Neuronal stem cell (in vitro differentiated cells): ENCODE measurements around the gene NR1H4.

Source experiments
- DNase-seq: peaks from one replicate; pipeline ENCODE4 v3.0.0-alpha.2; 2013; ENCODE audit warnings: low spot score
- H2AFZ ChIP-seq: one replicate; pipeline ENCODE4 v1.6.1; 2013; ENCODE audit warnings: mild to moderate bottlenecking, low read length, inconsistent platforms
- H2AK5ac ChIP-seq: 2 replicates; pipeline ENCODE4 v1.6.1; 2013; ENCODE audit warnings: low read depth, mild to moderate bottlenecking, inconsistent platforms, low read length, moderate library complexity, mixed read lengths
- H2BK120ac ChIP-seq: 2 replicates; pipeline ENCODE4 v1.6.1; 2013; ENCODE audit warnings: low read depth, mild to moderate bottlenecking, inconsistent platforms, low read length, moderate library complexity, mixed read lengths
- H2BK12ac ChIP-seq: one replicate; pipeline ENCODE4 v1.6.1; 2013; ENCODE audit warnings: low read length, inconsistent platforms
- H2BK15ac ChIP-seq: 2 replicates; pipeline ENCODE4 v1.6.1; 2013; ENCODE audit warnings: mild to moderate bottlenecking, low read length, inconsistent platforms, mixed read lengths
- H2BK5ac ChIP-seq: one replicate; pipeline ENCODE4 v1.6.1; 2013; ENCODE audit warnings: inconsistent platforms, mild to moderate bottlenecking, low read length, moderate library complexity
- H3K14ac ChIP-seq: one replicate; pipeline ENCODE4 v1.6.1; 2013; ENCODE audit warnings: low read length, inconsistent platforms
- H3K18ac ChIP-seq: 2 replicates; pipeline ENCODE4 v1.6.1; 2013; ENCODE audit warnings: low read length, inconsistent platforms
- H3K23ac ChIP-seq: 2 replicates; pipeline ENCODE4 v1.6.1; 2013; ENCODE audit warnings: low read depth, mild to moderate bottlenecking, mixed read lengths, low read length, inconsistent platforms; ENCODE audit not compliant: poor library complexity
- H3K27ac ChIP-seq: replicated peaks from 3 replicates; pipeline ENCODE4 v1.5.1; 2013; ENCODE audit warnings: low read length, inconsistent platforms
- H3K27me3 ChIP-seq, 3 experiments: 2 replicates each; pipeline ENCODE4 v1.6.1; 2013; ENCODE audit warnings: low read length in 3 of 3, mild to moderate bottlenecking in 2 of 3, inconsistent platforms in 1 of 3, low read depth in 1 of 3, mixed read lengths in 1 of 3, moderate library complexity in 1 of 3; ENCODE audit not compliant: control insufficient read depth in 3 of 3, insufficient read depth in 3 of 3
- H3K36me3 ChIP-seq, 2 donors: replicated peaks in 1 of 2; 2 replicates each; pipeline ENCODE4 v1.6.1; 2013; ENCODE audit warnings: low read length in 2 of 2; ENCODE audit not compliant: control insufficient read depth in 2 of 2, insufficient read depth in 2 of 2
- H3K4ac ChIP-seq: 2 replicates; pipeline ENCODE4 v1.6.1; 2013; ENCODE audit warnings: inconsistent platforms, mild to moderate bottlenecking, low read length, moderate library complexity
- H3K4me1 ChIP-seq, 2 donors: 1 replicate in 1 of 2; 2 replicates in 1 of 2; pipeline ENCODE4 v1.6.1; 2013; ENCODE audit warnings: low read length in 2 of 2, low read depth in 1 of 2; ENCODE audit not compliant: control insufficient read depth in 2 of 2, insufficient read depth in 1 of 2
- H3K4me2 ChIP-seq: one replicate; pipeline ENCODE4 v1.6.1; 2013; ENCODE audit warnings: mild to moderate bottlenecking, low read length, inconsistent platforms; ENCODE audit not compliant: insufficient read depth, poor library complexity, severe bottlenecking
- H3K4me3 ChIP-seq, 2 donors: 2 replicates each; pipeline ENCODE4 v1.5.1; 2013; ENCODE audit warnings: low read length in 2 of 2, mild to moderate bottlenecking in 2 of 2, inconsistent platforms in 1 of 2, moderate library complexity in 1 of 2
- H3K79me1 ChIP-seq: one replicate; pipeline ENCODE4 v1.6.1; 2013; ENCODE audit warnings: low read depth, mild to moderate bottlenecking, inconsistent platforms, low read length, moderate library complexity
- H3K9ac ChIP-seq: one replicate; pipeline ENCODE4 v1.6.1; 2013; ENCODE audit warnings: mild to moderate bottlenecking, low read depth, low read length, inconsistent platforms; ENCODE audit not compliant: poor library complexity
- H3K9me3 ChIP-seq, 2 donors: replicated peaks in 1 of 2; 2 replicates each; pipeline versions ENCODE3 to v1.6.1; 2013; ENCODE audit warnings: low read length in 2 of 2, mild to moderate bottlenecking in 2 of 2, inconsistent platforms in 1 of 2, low read depth in 1 of 2, mixed read lengths in 1 of 2, moderate library complexity in 1 of 2; ENCODE audit not compliant: control insufficient read depth in 2 of 2, insufficient read depth in 1 of 2
- H4K8ac ChIP-seq: one replicate; pipeline ENCODE4 v1.6.1; 2013; ENCODE audit warnings: low read depth, mild to moderate bottlenecking, inconsistent platforms, low read length, moderate library complexity
- H4K91ac ChIP-seq: one replicate; pipeline ENCODE4 v1.6.1; 2013; ENCODE audit warnings: low read length, low read depth, mild to moderate bottlenecking, inconsistent platforms; ENCODE audit not compliant: poor library complexity
- WGBS, 2 donors: extraction: QIAGEN DNeasy Blood & Tissue Kit; methylation state at CpG; one replicate each; pipeline ENCODE4 v1.1.7; 2013; ENCODE audit warnings: missing lambda C conversion rate in 2 of 2, mixed read lengths in 1 of 2; ENCODE audit not compliant: insufficient read length in 2 of 2, insufficient replicate concordance in 1 of 2; ENCODE audit errors: extremely low coverage in 2 of 2; 5-methylcytosine and 5-hydroxymethylcytosine counted together

Gene NR1H4

DNA sequence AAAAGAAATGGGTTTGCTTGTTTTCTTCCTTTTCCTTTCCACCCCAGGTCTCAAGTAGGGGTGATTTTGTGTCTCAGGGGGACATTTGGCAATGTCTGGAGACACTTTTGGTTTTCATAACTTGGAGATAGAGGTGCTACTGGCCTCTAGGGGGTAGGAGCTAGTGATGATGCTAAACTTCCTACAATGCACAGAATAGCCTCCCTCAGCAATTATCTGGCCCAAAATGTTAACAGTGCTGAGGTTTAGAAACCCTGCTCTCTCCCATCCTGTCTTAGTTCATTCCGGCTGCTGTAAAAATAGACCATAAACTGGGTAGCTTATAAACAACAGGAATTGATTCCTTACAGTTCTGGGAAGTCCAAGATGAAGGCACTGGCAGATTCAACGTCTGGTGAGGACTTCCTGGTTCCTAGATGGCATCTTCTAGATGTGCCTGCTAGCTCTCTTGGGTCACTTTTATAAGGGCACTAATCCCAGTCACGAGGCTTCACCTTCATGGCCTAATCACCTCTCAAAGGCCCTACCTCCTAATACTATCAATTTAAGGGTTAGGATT, 92.4 kb downstream of the NR1H4 start:
- Histone ChIP-seq H3K4me3 (no peak overlapping the region), H3K4me2 (no peak overlapping the region), H2BK12ac (no peak overlapping the region), H3K36me3 (no peaks in the 10 kb centered on the region), H3K18ac (no peak overlapping the region), H3K9ac (no peak overlapping the region), H3K4ac (no peak overlapping the region), H2AK5ac (no peak overlapping the region), H3K27me3 (peaks cover 0 to 19% (median 0%) of the 10 kb centered on the region in 3 experiments), H3K27ac (no peak overlapping the region), H3K14ac (no peak overlapping the region), H3K4me1 (peaks cover 0 to 3% of the 10 kb centered on the region in 2 donors), H2BK5ac (no peak overlapping the region), H2AFZ (no peak overlapping the region), H3K79me1 (no peaks in the 10 kb centered on the region), H4K8ac (no peak overlapping the region), H4K91ac (no peak overlapping the region), H2BK15ac (no peak overlapping the region), H3K23ac (no peak overlapping the region), H3K9me3 (no peaks in the 10 kb centered on the region), H2BK120ac (no peak overlapping the region)
- no peak for DNase-seq
- whole genome bisulfite sequencing, 2 donors = no CpG with 5 or more reads among the region's 3 CpGs

DNA sequence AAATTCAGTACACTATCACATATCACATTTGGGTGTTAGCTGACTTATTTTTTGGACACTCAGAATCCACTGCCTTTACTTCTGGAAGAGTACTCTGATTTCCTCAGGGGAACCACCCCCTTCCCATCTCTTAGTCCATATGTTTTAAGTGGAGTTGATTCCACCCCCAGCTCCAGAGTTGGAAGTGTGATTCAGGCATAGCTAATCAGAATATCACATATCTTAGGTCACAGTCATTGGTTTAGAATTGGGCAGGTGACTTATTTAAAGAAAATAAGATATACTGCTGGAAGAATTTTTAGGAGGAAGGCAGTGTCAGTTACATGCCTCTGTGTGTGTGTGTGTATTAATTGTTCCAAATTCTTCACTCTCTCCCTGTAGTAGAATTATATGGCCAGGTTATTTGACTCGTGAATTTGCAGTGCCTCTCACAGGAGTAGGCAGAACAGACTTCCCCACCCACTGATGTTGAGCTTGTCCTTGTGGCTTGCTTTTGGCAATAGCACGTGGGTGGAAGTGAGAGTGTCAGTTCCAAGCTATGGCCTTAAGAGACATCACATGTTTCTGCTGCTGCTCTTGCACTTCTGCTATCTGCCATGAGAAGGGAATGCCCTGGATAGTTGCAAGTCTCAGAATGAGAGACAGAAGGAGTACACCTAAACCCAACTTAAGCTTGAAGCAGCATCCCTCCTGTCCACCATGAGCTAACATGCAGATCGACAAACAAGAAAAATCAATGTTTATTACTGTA, 93.4 kb downstream of the NR1H4 start:
- no peak overlapping the region for H4K91ac ChIP-seq
- H4K8ac ChIP-seq = no peak overlapping the region
- no peaks in the 10 kb centered on the region for H3K36me3 ChIP-seq
- H3K27me3 ChIP-seq = peaks cover 0 to 22% (median 0%) of the 10 kb centered on the region in 3 experiments
- DNase-seq = no peak
- no peak overlapping the region for H3K18ac ChIP-seq
- H3K23ac ChIP-seq = no peak overlapping the region
- H3K9ac ChIP-seq = no peak overlapping the region
- peaks cover 0 to 3% of the 10 kb centered on the region in 2 donors for H3K4me1 ChIP-seq
- no peak overlapping the region for H3K14ac ChIP-seq
- H2BK120ac ChIP-seq = no peak overlapping the region
- no peak overlapping the region for H2BK5ac ChIP-seq
- H3K4ac ChIP-seq = no peak overlapping the region
- no peak overlapping the region for H2BK12ac ChIP-seq
- no peaks in the 10 kb centered on the region for H3K9me3 ChIP-seq
- no peak overlapping the region for H3K4me2 ChIP-seq
- H2BK15ac ChIP-seq = no peak overlapping the region
- H3K27ac ChIP-seq = no peak overlapping the region
- WGBS, 2 donors = no CpG with 5 or more reads among the region's 3 CpGs
- no peaks in the 10 kb centered on the region for H3K79me1 ChIP-seq
- H2AK5ac ChIP-seq = no peak overlapping the region
- no peak overlapping the region for H2AFZ ChIP-seq
- H3K4me3 ChIP-seq = no peak overlapping the region

DNA sequence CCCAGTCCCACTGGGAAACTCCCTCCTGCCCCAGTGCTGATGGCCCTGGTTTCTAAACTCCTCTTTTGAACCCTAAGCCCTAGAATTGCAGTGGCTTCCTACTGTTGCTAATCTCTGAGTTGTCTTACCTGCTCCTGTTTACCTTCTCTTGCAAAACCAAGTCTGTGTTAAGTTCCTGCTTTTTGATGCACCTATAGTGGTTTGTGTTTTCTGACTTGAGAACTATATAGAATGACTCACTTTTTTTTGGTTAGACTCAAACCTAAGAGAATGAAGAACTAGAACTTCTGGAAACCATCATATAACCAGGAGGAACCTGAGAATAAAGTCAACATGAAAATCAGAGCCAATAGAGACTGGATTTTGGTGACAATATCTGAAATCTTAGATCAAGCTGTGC, 94.3 kb downstream of the NR1H4 start:
- H3K4me1 ChIP-seq = peaks cover 0 to 4% of the 10 kb centered on the region in 2 donors
- H3K4me2 ChIP-seq = no peak overlapping the region
- H2BK5ac ChIP-seq = no peak overlapping the region
- H2AK5ac ChIP-seq = no peak overlapping the region
- no peak overlapping the region for H3K4me3 ChIP-seq
- no peak overlapping the region for H3K14ac ChIP-seq
- H3K9ac ChIP-seq = no peak overlapping the region
- H3K9me3 ChIP-seq = no peaks in the 10 kb centered on the region
- H2BK15ac ChIP-seq = no peak overlapping the region
- no peak overlapping the region for H2BK120ac ChIP-seq
- H3K18ac ChIP-seq = no peak overlapping the region
- H3K27me3 ChIP-seq = peaks cover 0 to 24% (median 0%) of the 10 kb centered on the region in 3 experiments
- H3K27ac ChIP-seq = no peak overlapping the region
- DNase-seq = no peak
- H2AFZ ChIP-seq = no peak overlapping the region
- no peak overlapping the region for H3K23ac ChIP-seq
- no peaks in the 10 kb centered on the region for H3K36me3 ChIP-seq
- no peak overlapping the region for H2BK12ac ChIP-seq
- no peaks in the 10 kb centered on the region for H3K79me1 ChIP-seq
- H3K4ac ChIP-seq = no peak overlapping the region
- no peak overlapping the region for H4K91ac ChIP-seq
- no peak overlapping the region for H4K8ac ChIP-seq

DNA sequence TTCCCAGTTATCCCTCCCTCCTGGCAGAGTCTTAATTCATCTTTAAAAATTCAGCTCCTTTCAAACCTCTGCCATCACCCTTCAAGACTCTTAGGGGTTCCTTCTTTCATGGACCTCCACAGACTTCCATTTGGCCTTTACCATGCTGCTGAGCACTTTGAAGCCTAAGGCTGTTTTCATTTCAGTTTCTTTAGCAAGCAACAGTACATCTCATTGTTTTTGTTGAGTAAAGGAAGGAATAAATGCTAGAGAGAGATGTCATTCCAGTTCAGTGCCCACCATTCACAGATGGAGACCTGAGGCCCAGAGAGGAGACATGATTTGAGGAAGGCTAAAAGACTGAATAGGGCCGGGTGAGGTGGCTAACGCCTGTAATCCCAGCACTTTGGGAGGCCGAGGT, 98.5 kb downstream of the NR1H4 start:
- no peak overlapping the region for H3K4me2 ChIP-seq
- H3K4me1 ChIP-seq = peaks cover 0 to 4% of the 10 kb centered on the region in 2 donors
- no peak overlapping the region for H4K8ac ChIP-seq
- WGBS, 2 donors = no CpG with 5 or more reads among the region's 3 CpGs
- no peak overlapping the region for H3K27ac ChIP-seq
- DNase-seq = no peak
- no peak overlapping the region for H3K9ac ChIP-seq
- H3K79me1 ChIP-seq = no peaks in the 10 kb centered on the region
- H2BK15ac ChIP-seq = no peak overlapping the region
- no peaks in the 10 kb centered on the region for H3K36me3 ChIP-seq
- H3K4ac ChIP-seq = no peak overlapping the region
- no peak overlapping the region for H3K14ac ChIP-seq
- no peak overlapping the region for H2BK12ac ChIP-seq
- no peak overlapping the region for H2AFZ ChIP-seq
- H3K27me3 ChIP-seq = peaks cover 0 to 17% (median 2%) of the 10 kb centered on the region in 3 experiments
- no peak overlapping the region for H3K4me3 ChIP-seq
- H3K23ac ChIP-seq = no peak overlapping the region
- H4K91ac ChIP-seq = no peak overlapping the region
- no peak overlapping the region for H2AK5ac ChIP-seq
- no peak overlapping the region for H3K18ac ChIP-seq
- H2BK120ac ChIP-seq = no peak overlapping the region
- no peaks in the 10 kb centered on the region for H3K9me3 ChIP-seq
- no peak overlapping the region for H2BK5ac ChIP-seq
